Fibroblast of the conjunctiva (primary cell): ENCODE measurements around the gene ITGAD.
A peak's percentile ranks its signal among the peaks of the same experiment; 100 is the strongest.
"Not testable (repeated sequence)": the region's sequence is repeated elsewhere in the genome, so short reads cannot be mapped to it uniquely, and the experiment has no call there.

Source experiments
- DNase-seq: peaks from one replicate; pipeline ENCODE4 v3.0.0-alpha.2; 2010; ENCODE audit warnings: low read depth

ITGAD gene

DNA sequence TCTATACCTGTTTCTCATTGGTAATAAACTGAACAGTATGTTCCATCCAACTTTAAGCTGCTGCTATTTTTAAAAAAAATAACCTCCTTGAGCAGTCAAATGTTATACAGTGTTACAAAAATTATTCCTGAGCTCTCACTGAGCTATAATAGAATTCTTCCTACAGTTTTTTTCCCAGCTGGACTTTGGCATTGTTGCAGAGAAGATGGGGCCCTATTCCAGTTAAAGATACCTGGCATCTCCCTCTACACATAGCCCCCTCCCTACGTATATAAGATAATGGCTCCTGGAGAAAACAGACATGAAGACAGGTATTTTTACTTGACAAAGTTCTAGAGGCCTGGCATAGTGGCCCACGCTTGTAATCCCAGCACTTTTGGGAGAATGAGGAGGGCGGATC is 36.7 kb downstream of the ITGAD start:
- no peak for DNase-seq

GRCh38 chr16:31430380-31431052 is 37.4 kb downstream of the ITGAD start:
- DNase-seq: no peak

DNA sequence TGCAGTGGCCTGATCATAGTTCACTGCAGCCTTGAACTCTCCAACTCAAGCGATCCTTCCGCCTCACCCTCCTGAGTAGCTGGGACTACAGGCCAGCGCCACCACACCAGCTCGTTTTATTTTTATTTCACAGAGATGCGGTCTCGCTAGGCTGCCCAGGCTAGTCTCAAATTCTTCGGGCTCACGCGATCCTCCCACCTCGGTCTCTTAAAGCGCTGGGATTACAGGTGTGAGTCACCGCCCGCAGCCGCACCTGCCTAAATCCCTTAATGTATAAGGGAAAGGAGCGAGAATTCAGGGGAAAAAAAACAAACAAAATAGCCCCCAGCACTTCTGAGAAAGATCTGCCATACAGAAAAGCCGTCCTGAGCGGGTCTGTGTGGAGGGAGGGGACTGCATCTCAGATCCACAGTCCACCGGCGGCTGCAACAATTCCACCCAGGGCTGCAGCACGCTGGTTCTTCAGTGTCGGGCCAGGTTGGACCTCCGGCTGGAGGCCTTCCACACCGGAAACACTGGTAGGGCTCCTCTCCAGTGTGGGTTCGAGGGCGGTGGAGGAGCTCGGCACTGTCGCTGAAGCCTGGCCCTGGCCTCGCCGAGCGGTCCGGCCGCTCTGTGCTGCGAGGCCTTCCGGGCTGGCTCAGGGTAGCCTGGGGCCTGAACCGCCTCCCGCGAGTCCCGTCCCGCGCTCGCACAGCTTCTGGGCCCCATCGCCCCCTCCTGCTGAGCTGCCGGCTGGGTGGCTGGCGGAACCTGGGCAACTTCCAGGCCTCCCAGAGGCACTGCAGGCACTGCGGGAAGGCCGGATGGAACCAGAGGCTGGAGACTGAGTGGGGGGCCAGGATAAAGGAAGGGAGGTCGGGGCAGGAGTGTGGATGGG is 42.4 kb downstream of the ITGAD start:
- DNase-seq: no peak

- no peak for DNase-seq
These were observed 43.3 kb downstream of the ITGAD start for GRCh38 chr16:31436221-31437045.

DNA sequence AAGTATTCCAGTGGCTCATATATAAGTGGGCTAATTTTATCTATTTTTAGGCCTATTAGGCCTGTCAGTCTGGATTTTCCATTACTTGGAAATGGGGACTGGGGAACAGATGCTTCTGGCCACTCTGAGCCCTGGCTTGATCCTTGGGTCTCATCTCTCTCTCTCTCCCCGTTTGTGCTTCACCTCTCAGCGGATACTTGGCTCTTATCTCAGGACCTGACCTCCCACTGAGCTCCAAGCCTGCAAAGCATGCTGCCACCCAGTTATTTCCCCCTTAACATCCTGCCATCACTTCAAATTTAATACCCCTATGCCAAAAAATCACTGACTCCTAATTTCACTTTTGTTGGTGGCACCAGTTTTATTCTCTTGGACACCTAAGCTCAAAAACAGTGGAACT is 45.3 kb downstream of the ITGAD start:
- no peak for DNase-seq

- DNase-seq: not testable (repeated sequence)
These were observed 45.9 kb downstream of the ITGAD start for GRCh38 chr16:31439023-31439422.

DNA sequence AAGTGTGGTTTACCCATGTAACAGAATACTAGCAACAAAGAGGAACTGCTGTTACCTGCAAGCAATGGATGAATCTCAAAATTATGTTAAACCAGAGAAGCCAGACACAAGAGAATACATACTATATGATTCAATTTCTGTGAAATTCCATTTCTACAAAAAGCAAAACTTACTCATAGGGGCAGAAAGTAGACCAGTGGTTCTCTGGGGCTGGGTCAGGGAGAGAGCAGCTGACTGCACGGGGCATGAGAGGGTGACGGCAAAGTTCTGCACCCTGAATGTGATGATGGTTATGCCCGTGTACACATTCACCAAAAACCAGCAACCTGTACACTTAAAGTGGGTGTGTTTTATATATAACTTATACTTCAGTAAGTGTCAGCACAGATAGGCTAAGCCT is 46.4 kb downstream of the ITGAD start:
- no peak for DNase-seq

DNA sequence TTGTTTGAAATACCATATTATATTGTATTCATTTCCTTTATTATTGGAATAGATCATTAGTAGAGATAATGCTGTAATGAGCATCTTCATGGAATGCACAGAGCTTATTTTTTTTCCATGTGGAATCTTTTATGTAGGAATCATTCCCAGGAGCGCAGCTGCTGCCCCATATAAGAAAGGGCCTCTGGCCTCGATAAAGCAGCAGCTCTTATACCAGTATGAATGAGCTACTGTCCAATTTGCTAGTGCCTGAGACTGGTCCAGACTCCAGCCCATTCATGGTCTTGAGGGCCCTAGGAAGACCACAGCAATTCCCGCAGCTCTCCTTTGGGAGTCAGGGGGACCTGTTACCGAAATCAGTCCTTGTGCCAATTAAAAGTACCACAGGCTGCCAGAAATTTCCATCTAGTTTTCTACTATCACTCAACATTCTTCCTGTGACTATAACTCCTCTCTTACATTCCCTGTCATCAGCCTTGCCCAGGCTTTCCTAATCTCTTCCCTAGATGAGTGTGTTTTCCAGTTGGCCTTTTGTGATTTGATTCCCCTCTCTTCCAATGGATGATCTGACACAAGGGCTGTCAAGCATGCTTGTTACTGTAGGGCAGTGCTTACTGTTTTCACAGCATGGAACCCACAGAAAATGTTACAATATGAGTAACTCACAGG is 47.5 kb downstream of the ITGAD start:
- no peak for DNase-seq

GRCh38 chr16:31441956-31442355 is 48.8 kb downstream of the ITGAD start:
- DNase-seq: no peak

DNA sequence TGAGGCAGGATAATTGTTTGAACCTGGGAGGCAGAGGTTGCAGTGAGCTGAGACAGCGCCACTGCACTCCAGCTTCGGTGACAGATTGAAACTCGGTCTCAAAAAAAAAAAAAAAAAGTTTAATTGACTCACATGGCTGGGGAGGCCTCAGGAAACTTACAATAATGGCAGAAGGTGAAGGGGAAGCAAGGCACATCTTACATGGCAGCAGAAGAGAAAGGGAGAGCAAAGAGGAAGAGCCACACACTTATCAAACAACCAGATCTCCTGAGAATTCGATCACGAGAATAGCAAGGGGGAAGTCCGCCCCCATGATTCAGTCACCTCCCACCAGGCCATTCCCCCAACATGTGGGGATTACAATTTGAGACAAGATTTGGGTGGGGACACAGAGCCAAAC is 52.8 kb downstream of the ITGAD start:
- not testable (repeated sequence) for DNase-seq

- DNase-seq: no peak
These were observed 58.1 kb downstream of the ITGAD start for GRCh38 chr16:31451201-31451600.

GRCh38 chr16:31451681-31452351 is 58.7 kb downstream of the ITGAD start:
- DNase-seq: peak; percentile 60

DNA sequence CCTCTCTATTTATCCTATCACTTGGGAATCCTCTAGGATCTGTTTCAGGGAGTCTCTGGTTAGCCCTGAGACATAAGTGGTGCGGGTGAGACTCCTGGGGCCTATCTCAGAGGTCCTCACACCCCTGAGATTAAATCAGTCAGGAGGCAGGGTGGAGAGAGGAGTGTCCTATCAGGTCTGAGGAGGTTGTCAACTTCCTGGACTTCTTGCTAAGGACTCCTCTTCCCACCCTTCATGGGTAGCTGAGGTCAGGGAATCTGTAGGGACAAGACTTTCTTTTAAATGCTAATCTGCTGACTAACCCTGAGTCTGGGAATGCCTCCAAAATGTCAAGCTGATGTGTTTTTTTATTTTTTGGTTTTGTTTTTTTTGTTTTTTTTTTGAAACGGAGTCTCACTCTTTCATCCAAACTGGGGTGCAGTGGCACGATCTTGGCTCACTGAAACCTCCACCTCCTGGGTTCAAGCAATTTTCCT is 59.5 kb downstream of the ITGAD start:
- DNase-seq: peak; percentile 84

DNA sequence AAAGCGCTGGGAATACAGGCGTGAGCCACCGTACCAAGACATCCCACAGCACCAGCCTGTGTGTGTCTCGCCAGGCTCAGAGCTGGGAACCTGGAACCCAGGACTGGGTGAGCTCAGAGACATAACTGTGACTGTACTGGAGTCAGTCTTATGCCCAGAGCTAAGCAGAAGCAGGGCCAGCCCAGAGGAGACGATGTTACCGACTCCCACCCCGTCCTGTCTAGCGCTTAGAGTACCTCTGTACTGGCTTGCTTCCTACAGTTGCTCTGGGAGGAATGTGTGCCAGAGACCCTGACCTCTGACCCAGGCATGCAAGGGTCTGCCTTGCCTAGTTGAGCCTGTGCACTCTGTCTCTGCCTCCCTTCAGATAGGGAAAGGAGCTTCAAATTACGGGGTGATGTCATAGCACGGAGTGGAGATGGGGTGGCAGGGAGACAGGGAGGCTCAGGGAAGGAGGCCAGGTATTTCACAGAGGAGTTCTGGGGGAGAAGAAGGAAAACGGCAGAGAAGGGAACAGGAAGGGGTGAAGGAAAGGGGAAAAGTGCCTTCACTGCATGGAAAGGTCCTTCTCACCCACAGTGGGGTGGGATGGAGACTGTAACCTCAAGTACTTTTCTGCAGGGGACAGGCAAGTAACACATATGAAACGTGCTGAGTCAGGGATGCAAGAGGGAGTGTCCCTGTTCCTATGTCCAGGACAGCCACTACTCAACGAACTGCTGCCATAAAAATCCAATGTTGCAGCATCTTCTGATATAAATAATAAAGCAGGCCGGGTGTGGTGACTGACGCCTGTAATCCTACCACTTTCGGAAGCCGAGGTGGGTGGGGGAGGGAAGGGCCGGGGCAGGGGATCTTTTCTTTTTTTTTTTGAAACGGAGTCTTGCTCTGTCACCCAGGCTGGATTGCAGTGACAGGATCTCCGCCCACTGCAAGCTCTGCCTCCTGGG is 60.4 kb downstream of the ITGAD start:
- peak; percentile 61 for DNase-seq

GRCh38 chr16:31455601-31456314 is 62.6 kb downstream of the ITGAD start:
- DNase-seq: no peak

DNA sequence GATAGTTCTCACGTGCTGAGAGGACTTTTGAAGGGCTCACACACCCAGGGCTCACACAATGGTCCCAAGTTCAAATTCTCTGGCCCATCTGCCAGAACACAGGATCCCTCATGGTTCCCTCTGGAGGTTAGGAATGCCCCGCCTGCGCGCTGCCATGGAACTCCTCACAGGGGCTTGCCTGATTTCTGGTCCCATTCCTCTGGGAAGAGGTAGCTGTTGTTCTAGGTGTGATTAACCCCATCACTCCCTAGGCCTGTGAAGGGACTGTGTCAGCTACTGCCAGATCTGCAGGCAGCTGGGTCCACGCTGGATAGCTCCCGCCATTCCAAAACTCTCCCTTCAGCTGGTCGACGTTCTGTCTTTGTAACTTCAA is 63.8 kb downstream of the ITGAD start:
- DNase-seq: no peak

GRCh38 chr16:31458073-31458843 is 65.1 kb downstream of the ITGAD start:
- DNase-seq: no peak

DNA sequence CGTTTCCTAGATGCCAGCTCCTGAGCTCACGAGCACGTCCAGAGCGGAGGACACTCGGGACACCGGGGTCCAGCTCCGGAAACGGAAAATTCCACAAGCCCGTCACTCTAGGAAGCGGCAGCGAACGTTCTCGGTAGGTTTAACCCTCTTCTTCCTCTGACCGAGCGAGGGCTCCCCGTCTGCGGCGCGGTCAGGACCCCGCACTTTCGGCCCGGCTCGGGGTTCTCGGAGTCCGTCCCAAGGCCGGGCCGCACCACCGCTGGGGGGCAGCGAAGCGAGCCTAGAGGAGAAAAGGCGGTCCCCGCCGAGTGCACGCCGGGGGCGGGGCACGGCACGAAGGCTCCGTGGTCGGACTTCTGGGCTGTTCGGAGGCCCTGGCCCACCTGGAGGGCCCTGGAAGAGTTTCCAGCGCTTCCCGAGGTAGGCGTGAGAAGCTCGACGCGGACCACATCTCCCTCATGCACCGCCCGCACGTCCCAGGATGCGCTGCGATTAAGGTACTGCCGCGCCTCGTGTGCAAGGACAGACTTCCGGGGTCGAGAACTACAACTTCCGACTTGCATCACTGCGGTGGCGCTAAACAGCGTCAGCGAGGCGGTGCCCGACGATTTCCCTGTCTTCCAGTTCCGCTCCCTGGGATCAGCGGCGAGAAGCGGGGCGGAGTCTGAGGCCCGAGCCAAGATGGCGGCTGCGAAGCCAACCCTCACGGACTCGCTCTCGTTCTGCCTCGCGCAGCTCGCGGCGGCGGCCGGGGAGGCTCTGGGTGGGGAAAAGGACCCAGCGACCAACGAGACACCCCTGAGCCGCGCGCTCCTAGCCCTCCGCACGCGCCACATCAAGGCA is 65.9 kb downstream of the ITGAD start, which contains the start of gene ARMC5:
TSS of gene ARMC5 (plus strand) at position 658 of the 843 bp plus-strand sequence. CDS start at position 682, 24 bp downstream.
- peak; percentile 98 for DNase-seq
